Activated CD4-positive, alpha-beta T cell treated with anti-CD3 and anti-CD28 coated beads for 36 hours (primary cell): ENCODE data around the gene C19orf85. TPM values are rescaled to one million over a fixed set of nuclear protein-coding genes. Genes with fewer than 3 reads are reported as not detected.
"Not testable (repeated sequence)": the region's sequence is repeated elsewhere in the genome, so short reads cannot be mapped to it uniquely, and the experiment has no call there.

Source experiments
- ATAC-seq: fragments of 200-7000 bp; cut with Tn5 transposase; one replicate; pipeline ENCODE4 v1.10.0; 2021; ENCODE audit warnings: mild to moderate bottlenecking, moderate library complexity
- CTCF ChIA-PET: fragments of 350-600 bp; sonication (Branson Sonifier 250); formaldehyde crosslinking; loops from one replicate; lab custom pipeline; 2021; ENCODE audit warnings: antibody characterized with exemption; lab: Charles Lee
- POLR2A ChIA-PET: fragments of 350-600 bp; sonication (Branson Sonifier 250); formaldehyde crosslinking; loops from one replicate; lab custom pipeline; 2021; ENCODE audit warnings: antibody characterized with exemption, inconsistent platforms; lab: Charles Lee
- DNase-seq: peaks from one replicate; pipeline ENCODE4 v3.0.0-alpha.2; 2020
- H3K27ac Mint-ChIP-seq: one replicate; pipeline ENCODE4 v1.8.0; 2021; ENCODE audit warnings: mixed read lengths
- H3K27me3 Mint-ChIP-seq: one replicate; pipeline ENCODE4 v1.8.0; 2021; ENCODE audit warnings: mixed read lengths
- H3K36me3 Mint-ChIP-seq: one replicate; pipeline ENCODE4 v1.8.0; 2021; ENCODE audit warnings: low read depth, mixed read lengths
- H3K4me1 Mint-ChIP-seq: one replicate; pipeline ENCODE4 v1.8.0; 2021; ENCODE audit warnings: mixed read lengths
- H3K4me3 Mint-ChIP-seq: one replicate; pipeline ENCODE4 v1.8.0; 2021; ENCODE audit warnings: mild to moderate bottlenecking, moderate library complexity, mixed read lengths
- H3K9me3 Mint-ChIP-seq: one replicate; pipeline ENCODE4 v1.8.0; 2021; ENCODE audit warnings: low read depth, mixed read lengths
- intact Hi-C, 2 experiments: fragments of 100-400 bp; cut with DNase I in 1 of 2; cut with micrococcal nuclease in 1 of 2; formaldehyde crosslinking; loops; one replicate each; pipeline versions ENCODE4 v1.14.2 to v1.15.1; 2022 to 2024; cut with DNase I, micrococcal nuclease
- total RNA-seq, 2 experiments: library from RNA; stranded (reverse); gene quantifications; one replicate each; pipeline ENCODE4 v1.2.3, GENCODE V29; 2021

C19orf85 gene
- total RNA-seq, 2 experiments from 2014 or later, result not detected

GRCh38 chr19:55456347-55456746 is 8.2 kb downstream of the C19orf85 start:
- Mint-ChIP-seq H3K4me3 (no peak overlapping the region), H3K4me1 (peaks cover 17% of the 10 kb centered on the region), H3K27ac (no peak overlapping the region), H3K27me3 (peaks cover 11% of the 10 kb centered on the region), H3K36me3 (peaks cover 3% of the 10 kb centered on the region), H3K9me3 (no peaks in the 10 kb centered on the region)
- ATAC-seq (no peak), DNase-seq (no peak)
- POLR2A ChIA-PET, result no interaction called here
- CTCF ChIA-PET, result no interaction called here
- intact Hi-C loops, result no loop called here

GRCh38 chr19:55455576-55456235 is 8.8 kb downstream of the C19orf85 start:
- ATAC-seq (no peak), DNase-seq (no peak)
- Mint-ChIP-seq H3K4me1 (peaks cover 15% of the 10 kb centered on the region), H3K4me3 (no peak overlapping the region), H3K36me3 (peaks cover 3% of the 10 kb centered on the region), H3K27ac (no peak overlapping the region), H3K27me3 (peaks cover 14% of the 10 kb centered on the region), H3K9me3 (no peaks in the 10 kb centered on the region)
- ChIA-PET POLR2A (no interaction called here), CTCF (no interaction called here)
- intact Hi-C loops, result no loop called here

GRCh38 chr19:55454787-55455243 is 9.7 kb downstream of the C19orf85 start:
- intact Hi-C loops, result loop anchor here in 1 of 2 experiments (5.0 kb wide), 1 partner anchor 48 kb away; the partner anchor contains the start of gene UBE2S
- peak; percentile 73 for DNase-seq

DNA sequence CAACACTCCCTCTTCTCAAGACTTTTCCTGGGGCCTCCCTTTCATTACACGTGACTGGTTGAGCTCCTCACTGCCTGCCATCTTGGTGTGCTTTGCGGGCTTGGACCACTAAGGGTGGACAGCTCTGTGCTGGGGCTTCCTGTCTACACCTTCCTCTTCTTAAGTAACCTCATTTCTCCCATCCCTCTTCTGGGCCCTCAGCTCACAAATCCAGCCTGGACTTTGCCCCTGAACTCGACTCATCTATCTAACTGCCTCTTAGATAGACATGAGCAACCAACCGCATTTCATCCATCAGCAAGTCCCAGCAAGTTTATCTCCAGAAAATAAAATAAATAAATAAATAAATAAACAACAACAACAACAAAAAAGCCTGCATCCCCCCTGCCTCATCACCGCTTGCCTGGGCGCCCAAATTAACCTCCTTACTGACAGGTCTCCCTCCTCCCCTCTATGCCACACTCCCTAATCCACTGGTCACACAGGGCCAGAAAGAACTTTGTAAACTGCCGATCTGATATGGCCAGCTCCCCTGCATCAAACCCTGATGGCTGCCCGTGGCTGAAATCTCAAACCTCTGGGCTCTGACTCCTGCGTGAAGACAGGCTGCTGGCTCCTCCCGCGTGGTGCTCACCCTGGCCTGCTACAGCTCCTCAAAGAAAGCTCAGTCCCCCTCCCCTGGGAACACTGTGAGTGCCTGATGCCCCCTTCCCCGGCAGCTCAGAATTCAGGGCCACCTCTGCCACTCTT is 10.9 kb downstream of the C19orf85 start:
- Mint-ChIP-seq H3K4me3 (no peak overlapping the region), H3K27me3 (peaks cover 20% of the 10 kb centered on the region), H3K9me3 (no peaks in the 10 kb centered on the region), H3K36me3 (peaks cover 3% of the 10 kb centered on the region), H3K27ac (no peak overlapping the region), H3K4me1 (peaks cover 8% of the 10 kb centered on the region)
- ATAC-seq (no peak), DNase-seq (no peak)
- ChIA-PET POLR2A (no interaction called here), CTCF (interaction anchor here (0.7 to 1.1 kb wide), 4 partner anchors 8 to 218 kb away, joined by 3 to 4 read pairs (median 3); no protein-coding TSS in a partner anchor)
- intact Hi-C loops, result loop anchor here in 1 of 2 experiments (5.0 kb wide), 1 partner anchor 46 kb away; the partner anchor contains the start of gene UBE2S

More at GRCh38 chr19:55454787-55455243, 9.7 kb downstream of the C19orf85 start:
- peak; percentile 54 for ATAC-seq
- CTCF ChIA-PET, result no interaction called here
- POLR2A ChIA-PET, result no interaction called here
- Mint-ChIP-seq H3K4me3 (no peak overlapping the region), H3K27ac (no peak overlapping the region), H3K36me3 (peaks cover 3% of the 10 kb centered on the region), H3K9me3 (no peaks in the 10 kb centered on the region), H3K4me1 (peaks cover 8% of the 10 kb centered on the region), H3K27me3 (peaks cover 19% of the 10 kb centered on the region)

DNA sequence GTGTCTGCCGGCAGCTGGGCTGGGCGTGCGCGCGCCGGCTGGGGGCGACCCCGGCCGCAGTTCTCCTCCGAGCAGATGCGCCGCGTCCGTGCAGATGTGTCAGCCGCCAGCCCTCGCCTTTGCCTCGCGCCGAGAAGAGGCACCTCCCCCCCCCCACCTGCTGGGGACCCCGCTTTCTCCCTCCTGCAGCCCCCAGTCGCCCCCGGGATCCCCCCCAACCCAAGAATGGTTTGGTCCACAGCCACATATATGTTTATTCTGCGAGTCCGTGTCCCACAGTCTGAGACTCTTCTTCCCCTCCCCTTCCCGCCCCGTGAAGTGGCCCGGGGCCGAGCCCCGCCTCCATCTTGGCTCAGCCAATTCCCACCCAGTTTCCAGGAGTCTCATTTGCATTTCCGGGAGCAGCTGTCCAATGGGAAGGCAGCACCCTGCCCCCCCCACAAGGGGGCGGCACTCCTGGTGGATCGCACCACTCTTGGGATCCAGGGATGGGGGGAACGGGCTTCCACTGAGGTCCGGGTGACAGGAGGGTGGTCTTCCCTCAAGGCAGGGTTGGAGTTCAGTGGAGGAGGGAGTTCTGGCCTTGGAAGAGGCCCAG is 11.7 kb downstream of the C19orf85 start:
- intact Hi-C loops, result loop anchor here in 1 of 2 experiments (5.0 kb wide), 1 partner anchor 46 kb away; the partner anchor contains the start of gene UBE2S
- no peak overlapping the region for H3K27ac Mint-ChIP-seq
- DNase-seq (peak; percentile 61), ATAC-seq (peak; percentile 63)
- CTCF ChIA-PET, result interaction anchor here (0.9 to 1.1 kb wide), 2 partner anchors 9 to 14 kb away, joined by 3 to 4 read pairs; no protein-coding TSS in a partner anchor
- peaks cover 3% of the 10 kb centered on the region for H3K36me3 Mint-ChIP-seq
- peaks cover 8% of the 10 kb centered on the region for H3K4me1 Mint-ChIP-seq
- POLR2A ChIA-PET, result no interaction called here
- peaks cover 20% of the 10 kb centered on the region for H3K27me3 Mint-ChIP-seq
- no peaks in the 10 kb centered on the region for H3K9me3 Mint-ChIP-seq
- H3K4me3 Mint-ChIP-seq, result no peak overlapping the region

GRCh38 chr19:55451965-55452748 is 12.4 kb downstream of the C19orf85 start:
- no peak for DNase-seq
- peaks cover 3% of the 10 kb centered on the region for H3K36me3 Mint-ChIP-seq
- no peak for ATAC-seq
- no peaks in the 10 kb centered on the region for H3K9me3 Mint-ChIP-seq
- H3K4me3 Mint-ChIP-seq, result no peak overlapping the region
- H3K4me1 Mint-ChIP-seq, result peaks cover 8% of the 10 kb centered on the region
- intact Hi-C loops, result loop anchor here in 1 of 2 experiments (5.0 kb wide), 1 partner anchor 45 kb away; the partner anchor contains the start of gene UBE2S
- ChIA-PET POLR2A (no interaction called here), CTCF (interaction anchor here (0.7 kb wide), 1 partner anchor 32 kb away, joined by 3 read pairs; no protein-coding TSS in a partner anchor)
- H3K27me3 Mint-ChIP-seq, result peaks cover 20% of the 10 kb centered on the region
- H3K27ac Mint-ChIP-seq, result no peak overlapping the region

GRCh38 chr19:55451163-55451964 is 13.2 kb downstream of the C19orf85 start:
- no peak for ATAC-seq
- CTCF ChIA-PET, result interaction anchor here (0.7 kb wide), 1 partner anchor 32 kb away, joined by 3 read pairs; no protein-coding TSS in a partner anchor

DNA sequence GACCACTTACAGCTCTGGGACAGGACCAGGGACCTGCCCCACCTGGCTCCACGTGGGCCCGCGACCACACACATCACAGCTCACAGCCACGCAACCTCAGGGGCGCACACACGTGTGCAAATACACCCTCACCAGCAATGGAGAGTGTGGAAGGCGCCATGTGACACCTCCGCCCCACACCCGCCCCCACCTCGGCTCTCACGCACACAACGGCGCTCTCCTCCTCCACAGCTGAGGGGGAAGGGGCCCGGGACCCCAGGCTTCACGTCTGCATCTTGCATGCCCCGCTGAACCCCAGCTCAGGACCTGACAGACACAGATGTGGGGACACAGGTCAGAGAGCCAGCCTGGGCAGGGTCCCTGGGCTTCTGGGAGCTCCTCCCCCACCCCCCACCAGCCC is 15.1 kb downstream of the C19orf85 start:
- ATAC-seq (no peak), DNase-seq (no peak)
- ChIA-PET CTCF (no interaction called here), POLR2A (no interaction called here)
- Mint-ChIP-seq H3K27me3 (peaks cover 36% of the 10 kb centered on the region), H3K36me3 (no peaks in the 10 kb centered on the region), H3K4me1 (peaks cover 8% of the 10 kb centered on the region), H3K27ac (no peak overlapping the region), H3K9me3 (no peaks in the 10 kb centered on the region), H3K4me3 (no peak overlapping the region)
- intact Hi-C loops, result no loop called here

More at GRCh38 chr19:55451163-55451964, 13.2 kb downstream of the C19orf85 start:
- H3K36me3 Mint-ChIP-seq, result peaks cover 3% of the 10 kb centered on the region
- no peak for DNase-seq
- H3K4me3 Mint-ChIP-seq, result peak overlapping the region; percentile 19
- no peaks in the 10 kb centered on the region for H3K9me3 Mint-ChIP-seq
- intact Hi-C loops, result loop anchor here in 1 of 2 experiments (5.0 kb wide), 1 partner anchor 44 kb away; the partner anchor contains the start of gene UBE2S
- peaks cover 21% of the 10 kb centered on the region for H3K27me3 Mint-ChIP-seq
- H3K4me1 Mint-ChIP-seq, result peaks cover 8% of the 10 kb centered on the region
- POLR2A ChIA-PET, result interaction anchor here (0.7 kb wide), 1 partner anchor 32 kb away, joined by 4 read pairs; no protein-coding TSS in a partner anchor
- H3K27ac Mint-ChIP-seq, result no peak overlapping the region

DNA sequence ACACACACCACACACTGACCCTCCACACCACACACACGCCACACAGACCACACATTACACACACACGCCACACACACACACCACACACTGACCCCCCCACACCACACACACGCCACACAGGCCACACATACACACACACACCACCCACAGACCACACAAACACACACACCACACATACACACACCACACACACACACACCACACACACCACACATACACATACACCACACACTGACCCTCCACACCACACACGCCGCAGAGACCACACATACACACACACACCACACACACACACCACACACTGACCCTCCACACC is 16.4 kb downstream of the C19orf85 start:
- H3K4me1 Mint-ChIP-seq, ATAC-seq, POLR2A ChIA-PET, H3K4me3 Mint-ChIP-seq, H3K9me3 Mint-ChIP-seq, DNase-seq, intact Hi-C loops, H3K27ac Mint-ChIP-seq, CTCF ChIA-PET, H3K36me3 Mint-ChIP-seq: not testable (repeated sequence)
- H3K27me3 Mint-ChIP-seq, result peaks cover 43% of the 10 kb centered on the region
